K562 (cell line): Measurements from ENCODE around the gene ZNF622. TPM values are rescaled to one million over a fixed set of nuclear protein-coding genes. Genes with fewer than 3 reads are reported as not detected.
A peak's percentile ranks its signal among the peaks of the same experiment; 100 is the strongest.

Source experiments
- BCOR ChIP-seq: fragments of 450-650 bp; IDR thresholded peaks from 2 replicates; pipeline ENCODE4 v1.6.1; 2016
- CEBPG ChIP-seq, 3 experiments: fragments of 200-800 bp in 1 of 3; sonication (Bioruptor generic) in 1 of 3; sonication (generic) in 1 of 3; formaldehyde crosslinking in 1 of 3; IDR thresholded peaks in 2 of 3; conservative IDR thresholded peaks in 1 of 3; 2 replicates each; pipeline versions ENCODE4 v1.6.1 to v1.8.0; 2016 to 2022; ENCODE audit warnings: missing compliant biosample characterization in 2 of 3, missing genetic modification characterization in 2 of 3, mild to moderate bottlenecking in 1 of 3, missing genetic modification reagents in 1 of 3
- CTBP1 ChIP-seq: fragments of 450-650 bp; IDR thresholded peaks from 2 replicates; pipeline ENCODE4 v1.6.1; 2016; ENCODE audit warnings: borderline replicate concordance
- ETV6 ChIP-seq, 3 experiments: fragments of 150-350 bp in 1 of 3; sonication (generic) in 1 of 3; formaldehyde crosslinking in 1 of 3; IDR thresholded peaks; 2 replicates each; pipeline versions ENCODE4 v1.6.1 to v1.8.0; 2014 to 2022; ENCODE audit warnings: borderline replicate concordance in 2 of 3, low read depth in 2 of 3, antibody characterized with exemption in 1 of 3, low read length in 1 of 3, mild to moderate bottlenecking in 1 of 3, missing genetic modification reagents in 1 of 3
- FOXA1 ChIP-seq: fragments of 450-650 bp; IDR thresholded peaks from 2 replicates; pipeline ENCODE4 v1.6.1; 2016; ENCODE audit warnings: mild to moderate bottlenecking, borderline replicate concordance
- JUNB ChIP-seq: fragments of 450-650 bp; formaldehyde crosslinking; conservative IDR thresholded peaks from 2 replicates; pipeline ENCODE4 v1.4.0; 2020; ENCODE audit warnings: mild to moderate bottlenecking
- MTA3 ChIP-seq: fragments of 450-650 bp; formaldehyde crosslinking; IDR thresholded peaks from 2 replicates; pipeline ENCODE4 v1.6.1; 2017; ENCODE audit warnings: mild to moderate bottlenecking, borderline replicate concordance
- MYC ChIP-seq, 2 experiments: fragments of 250-450 bp in 1 of 2; sonication (Bioruptor Pico) in 1 of 2; IDR thresholded peaks; 2 replicates each; pipeline versions ENCODE4 v1.5.1 to v1.6.1; 2012 to 2021; ENCODE audit warnings: low read depth in 2 of 2, borderline replicate concordance in 1 of 2, improper control_type of control experiment in 1 of 2, low read length in 1 of 2, mild to moderate bottlenecking in 1 of 2, moderate library complexity in 1 of 2
- SIX5 ChIP-seq, 2 experiments: IDR thresholded peaks; 2 replicates each; pipeline ENCODE4 v1.6.1; 2011; ENCODE audit warnings: low read length in 2 of 2, borderline replicate concordance in 1 of 2, low read depth in 1 of 2, mild to moderate bottlenecking in 1 of 2, moderate library complexity in 1 of 2; ENCODE audit not compliant: insufficient read depth in 1 of 2
- TAL1 ChIP-seq: fragments of 450-650 bp; IDR thresholded peaks from 2 replicates; pipeline ENCODE4 v1.6.1; 2016; ENCODE audit warnings: mild to moderate bottlenecking
- TBP ChIP-seq: optimal IDR thresholded peaks from 2 replicates; pipeline ENCODE3; 2011; ENCODE audit warnings: low read depth, low read length, improper control_type of control experiment
- ZBTB7A ChIP-seq: IDR thresholded peaks from 2 replicates; pipeline ENCODE4 v1.6.1; 2011; ENCODE audit warnings: low read depth, mild to moderate bottlenecking, low read length, moderate library complexity, borderline replicate concordance; ENCODE audit not compliant: control insufficient read depth
- ZNF41 ChIP-seq: fragments of 250-450 bp; sonication (Bioruptor Pico); conservative IDR thresholded peaks from 2 replicates; pipeline ENCODE4 v1.4.0; 2020; ENCODE audit warnings: mild to moderate bottlenecking
- ZNF699 ChIP-seq: fragments of 250-450 bp; sonication (Bioruptor Pico); IDR thresholded peaks from 2 replicates; pipeline ENCODE4 v1.8.0; 2021; ENCODE audit warnings: mild to moderate bottlenecking, moderate library complexity; ENCODE audit not compliant: insufficient replicate concordance
- polyA plus RNA-seq, 8 experiments: library from polyadenylated mRNA; depleted of rRNA in 4 of 8; stranded (reverse) in 5 of 8; unstranded in 3 of 8; fragments of >200 nt; fragmentation: Nextera tagmentation in 2 of 8; fragmentation: Illumina TruSeq in 1 of 8; extraction: Ambion mirVana in 2 of 8; extraction: Trizol in 1 of 8; gene quantifications; 2 replicates each; pipeline versions ENCODE4 v1.2.1 to v1.2.3, GENCODE V29; 2011 to 2014; ENCODE audit warnings: inconsistent platforms in 1 of 8, missing spikeins in 1 of 8
- total RNA-seq, 7 experiments: library from RNA; depleted of rRNA in 6 of 7; stranded (reverse); fragments of >200 nt in 6 of 7; fragmentation: Illumina TruSeq in 2 of 7; extraction: Trizol in 2 of 7; gene quantifications; 2 replicates each; pipeline versions ENCODE4 v1.2.1 to v1.2.3, GENCODE V29; 2011 to 2021; ENCODE audit warnings: low replicate concordance in 1 of 7
- TF ChIP-seq, protein P1 (sequence below): fragments of 250-450 bp; sonication (Bioruptor Pico); IDR thresholded peaks from 2 replicates; pipeline ENCODE4 v1.5.0; 2022; ENCODE audit warnings: mild to moderate bottlenecking
- TF ChIP-seq, protein P2 (sequence below): sonication (generic); formaldehyde crosslinking; IDR thresholded peaks from 2 replicates; pipeline ENCODE4 v1.8.1; 2023; ENCODE audit warnings: mild to moderate bottlenecking, missing genetic modification reagents
- TF ChIP-seq, protein P3 (sequence below): fragments of 450-650 bp; IDR thresholded peaks from 2 replicates; pipeline ENCODE4 v1.6.1; 2017; ENCODE audit warnings: mild to moderate bottlenecking, moderate library complexity
- TF ChIP-seq, protein P4 (sequence below): sonication (generic); formaldehyde crosslinking; IDR thresholded peaks from 2 replicates; pipeline ENCODE4 v1.9.0; 2022; ENCODE audit warnings: mild to moderate bottlenecking, missing genetic modification reagents

Gene ZNF622
- total and polyA plus RNA-seq, 9 of the 15 experiments (the other 6 are each of a cell fraction or from before 2014, with no cell fraction given), result 9.6 to 51.5 (median 32.3) TPM

DNA sequence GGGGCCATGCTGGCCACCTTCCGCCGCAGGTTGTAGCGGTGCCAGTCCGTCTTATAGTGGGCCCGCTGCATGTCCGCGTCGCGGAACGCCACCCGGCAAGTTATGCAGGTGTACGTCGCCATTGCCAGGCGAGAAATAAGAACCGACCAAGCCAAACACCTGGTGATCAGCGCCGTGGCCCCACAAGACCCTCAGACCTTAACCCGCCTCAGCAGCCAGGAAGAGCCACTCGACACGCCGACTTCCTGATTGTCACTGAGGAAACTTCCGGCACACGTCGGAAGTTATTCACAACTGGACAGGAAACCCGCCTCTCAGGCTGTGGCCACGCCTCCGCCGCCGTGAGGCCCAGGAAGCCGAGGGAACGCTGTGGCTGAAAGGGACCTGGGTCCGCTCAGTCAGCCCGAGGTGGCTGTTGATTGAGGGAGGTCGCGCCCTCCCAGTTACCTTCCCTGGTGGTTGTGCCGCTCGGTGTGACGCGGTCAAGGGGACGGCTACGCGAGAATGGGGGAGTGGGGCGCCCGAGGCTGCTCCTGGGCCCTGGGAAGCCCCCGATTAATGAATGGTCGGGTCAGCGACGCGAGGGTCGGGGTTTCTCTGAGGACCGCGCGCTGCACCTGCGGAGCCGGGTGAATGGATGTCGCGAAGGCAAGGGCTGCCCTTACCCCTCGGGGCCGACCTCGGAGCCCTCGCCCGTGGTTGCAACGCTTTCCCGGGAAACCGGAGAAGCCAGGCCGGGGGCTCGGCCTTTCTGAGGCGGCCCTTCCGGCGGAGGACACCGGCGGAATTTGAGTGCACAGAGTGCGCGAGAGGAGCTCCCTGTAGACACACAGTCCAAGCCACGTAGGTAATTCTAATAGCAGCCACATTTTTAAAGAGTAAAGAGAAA is at the start of gene ZNF622 (continued):
- TF ChIP-seq JUNB (CRISPR knock-in tag), result no peak
- TF ChIP-seq MTA3, result no peak; the same call in none of the 2 replicates
- TF ChIP-seq, protein P1, sequence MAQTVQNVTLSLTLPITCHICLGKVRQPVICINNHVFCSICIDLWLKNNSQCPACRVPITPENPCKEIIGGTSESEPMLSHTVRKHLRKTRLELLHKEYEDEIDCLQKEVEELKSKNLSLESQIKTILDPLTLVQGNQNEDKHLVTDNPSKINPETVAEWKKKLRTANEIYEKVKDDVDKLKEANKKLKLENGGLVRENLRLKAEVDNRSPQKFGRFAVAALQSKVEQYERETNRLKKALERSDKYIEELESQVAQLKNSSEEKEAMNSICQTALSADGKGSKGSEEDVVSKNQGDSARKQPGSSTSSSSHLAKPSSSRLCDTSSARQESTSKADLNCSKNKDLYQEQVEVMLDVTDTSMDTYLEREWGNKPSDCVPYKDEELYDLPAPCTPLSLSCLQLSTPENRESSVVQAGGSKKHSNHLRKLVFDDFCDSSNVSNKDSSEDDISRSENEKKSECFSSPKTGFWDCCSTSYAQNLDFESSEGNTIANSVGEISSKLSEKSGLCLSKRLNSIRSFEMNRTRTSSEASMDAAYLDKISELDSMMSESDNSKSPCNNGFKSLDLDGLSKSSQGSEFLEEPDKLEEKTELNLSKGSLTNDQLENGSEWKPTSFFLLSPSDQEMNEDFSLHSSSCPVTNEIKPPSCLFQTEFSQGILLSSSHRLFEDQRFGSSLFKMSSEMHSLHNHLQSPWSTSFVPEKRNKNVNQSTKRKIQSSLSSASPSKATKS (CRISPR knock-in tag), result no peak
- peak; percentile 29 to 42; a peak in 3 of 4 replicates for TF ChIP-seq SIX5 (IDR thresholded peaks at IDR 0.05; ENCODE audit: borderline replicate concordance in 1 of 2, insufficient read depth in 1 of 2, low read depth in 1 of 2, low read length in 2 of 2)
- TF ChIP-seq TBP, result peak; percentile 95
- TF ChIP-seq CTBP1, result peak; percentile 24; the same call in 1 of the 2 replicates
- TF ChIP-seq, protein P2, sequence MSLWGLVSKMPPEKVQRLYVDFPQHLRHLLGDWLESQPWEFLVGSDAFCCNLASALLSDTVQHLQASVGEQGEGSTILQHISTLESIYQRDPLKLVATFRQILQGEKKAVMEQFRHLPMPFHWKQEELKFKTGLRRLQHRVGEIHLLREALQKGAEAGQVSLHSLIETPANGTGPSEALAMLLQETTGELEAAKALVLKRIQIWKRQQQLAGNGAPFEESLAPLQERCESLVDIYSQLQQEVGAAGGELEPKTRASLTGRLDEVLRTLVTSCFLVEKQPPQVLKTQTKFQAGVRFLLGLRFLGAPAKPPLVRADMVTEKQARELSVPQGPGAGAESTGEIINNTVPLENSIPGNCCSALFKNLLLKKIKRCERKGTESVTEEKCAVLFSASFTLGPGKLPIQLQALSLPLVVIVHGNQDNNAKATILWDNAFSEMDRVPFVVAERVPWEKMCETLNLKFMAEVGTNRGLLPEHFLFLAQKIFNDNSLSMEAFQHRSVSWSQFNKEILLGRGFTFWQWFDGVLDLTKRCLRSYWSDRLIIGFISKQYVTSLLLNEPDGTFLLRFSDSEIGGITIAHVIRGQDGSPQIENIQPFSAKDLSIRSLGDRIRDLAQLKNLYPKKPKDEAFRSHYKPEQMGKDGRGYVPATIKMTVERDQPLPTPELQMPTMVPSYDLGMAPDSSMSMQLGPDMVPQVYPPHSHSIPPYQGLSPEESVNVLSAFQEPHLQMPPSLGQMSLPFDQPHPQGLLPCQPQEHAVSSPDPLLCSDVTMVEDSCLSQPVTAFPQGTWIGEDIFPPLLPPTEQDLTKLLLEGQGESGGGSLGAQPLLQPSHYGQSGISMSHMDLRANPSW (CRISPR knock-in tag), result no peak
- TF ChIP-seq FOXA1, result no peak
- TF ChIP-seq ZNF41 (CRISPR knock-in tag), result no peak; the same call in 1 of the 2 replicates
- no peak for TF ChIP-seq BCOR
- TF ChIP-seq TAL1, result no peak; the same call in 1 of the 2 replicates
- peak; percentile 82 for TF ChIP-seq MYC (IDR thresholded peaks at IDR 0.05; ENCODE audit: low read depth, low read length)
- TF ChIP-seq MYC (CRISPR knock-in tag; IDR thresholded peaks at IDR 0.05; ENCODE audit: borderline replicate concordance, low read depth), result no peak
- peak; percentile 47; the same call in 1 of the 2 replicates for TF ChIP-seq ZBTB7A
- no peak for TF ChIP-seq CEBPG (CRISPR knock-in tag; IDR thresholded peaks at IDR 0.05)
- TF ChIP-seq CEBPG (tag; conservative IDR thresholded peaks at IDR 0.05 in 1 of 2, IDR thresholded peaks at IDR 0.05 in 1 of 2), result no peak
- peak; percentile 96 to 97 for TF ChIP-seq ETV6 (IDR thresholded peaks at IDR 0.05; ENCODE audit: borderline replicate concordance in 1 of 2, low read depth in 2 of 2, low read length in 1 of 2)
- TF ChIP-seq ETV6 (CRISPR knock-in tag; IDR thresholded peaks at IDR 0.05; ENCODE audit: borderline replicate concordance), result 0 out of 2 replicates have a peak, but pooled peaks have one; percentile 72
- TF ChIP-seq, protein P3, sequence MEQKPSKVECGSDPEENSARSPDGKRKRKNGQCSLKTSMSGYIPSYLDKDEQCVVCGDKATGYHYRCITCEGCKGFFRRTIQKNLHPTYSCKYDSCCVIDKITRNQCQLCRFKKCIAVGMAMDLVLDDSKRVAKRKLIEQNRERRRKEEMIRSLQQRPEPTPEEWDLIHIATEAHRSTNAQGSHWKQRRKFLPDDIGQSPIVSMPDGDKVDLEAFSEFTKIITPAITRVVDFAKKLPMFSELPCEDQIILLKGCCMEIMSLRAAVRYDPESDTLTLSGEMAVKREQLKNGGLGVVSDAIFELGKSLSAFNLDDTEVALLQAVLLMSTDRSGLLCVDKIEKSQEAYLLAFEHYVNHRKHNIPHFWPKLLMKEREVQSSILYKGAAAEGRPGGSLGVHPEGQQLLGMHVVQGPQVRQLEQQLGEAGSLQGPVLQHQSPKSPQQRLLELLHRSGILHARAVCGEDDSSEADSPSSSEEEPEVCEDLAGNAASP, result no peak
- TF ChIP-seq, protein P4, sequence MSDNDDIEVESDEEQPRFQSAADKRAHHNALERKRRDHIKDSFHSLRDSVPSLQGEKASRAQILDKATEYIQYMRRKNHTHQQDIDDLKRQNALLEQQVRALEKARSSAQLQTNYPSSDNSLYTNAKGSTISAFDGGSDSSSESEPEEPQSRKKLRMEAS (CRISPR knock-in tag), result peak; percentile 67
- TF ChIP-seq ZNF699 (CRISPR knock-in tag), result no peak
